Adrenal gland (tissue), 5 donors: ENCODE results near the gene HAUS3.

Experiments used
- POLR2A ChIP-seq, 2 donors: fragments of 450-650 bp; IDR thresholded peaks; one replicate each; pipeline ENCODE4 v1.6.1; 2017; ENCODE audit warnings: antibody characterized with exemption in 2 of 2, mild to moderate bottlenecking in 2 of 2, moderate library complexity in 1 of 2
- TF ChIP-seq, protein P1 (sequence below), 6 experiments: fragments of 450-650 bp in 4 of 6; fragments of 200-600 bp in 2 of 6; sonication (generic) in 1 of 6; IDR thresholded peaks; 1 replicate in 5 of 6; 2 replicates in 1 of 6; pipeline versions ENCODE4 v1.5.1 to v1.8.0; 2016 to 2021; ENCODE audit warnings: antibody characterized with exemption in 6 of 6, mild to moderate bottlenecking in 2 of 6, moderate library complexity in 1 of 6
- donor health status: DM: no; HTN: no; CAD: no.

DNA sequence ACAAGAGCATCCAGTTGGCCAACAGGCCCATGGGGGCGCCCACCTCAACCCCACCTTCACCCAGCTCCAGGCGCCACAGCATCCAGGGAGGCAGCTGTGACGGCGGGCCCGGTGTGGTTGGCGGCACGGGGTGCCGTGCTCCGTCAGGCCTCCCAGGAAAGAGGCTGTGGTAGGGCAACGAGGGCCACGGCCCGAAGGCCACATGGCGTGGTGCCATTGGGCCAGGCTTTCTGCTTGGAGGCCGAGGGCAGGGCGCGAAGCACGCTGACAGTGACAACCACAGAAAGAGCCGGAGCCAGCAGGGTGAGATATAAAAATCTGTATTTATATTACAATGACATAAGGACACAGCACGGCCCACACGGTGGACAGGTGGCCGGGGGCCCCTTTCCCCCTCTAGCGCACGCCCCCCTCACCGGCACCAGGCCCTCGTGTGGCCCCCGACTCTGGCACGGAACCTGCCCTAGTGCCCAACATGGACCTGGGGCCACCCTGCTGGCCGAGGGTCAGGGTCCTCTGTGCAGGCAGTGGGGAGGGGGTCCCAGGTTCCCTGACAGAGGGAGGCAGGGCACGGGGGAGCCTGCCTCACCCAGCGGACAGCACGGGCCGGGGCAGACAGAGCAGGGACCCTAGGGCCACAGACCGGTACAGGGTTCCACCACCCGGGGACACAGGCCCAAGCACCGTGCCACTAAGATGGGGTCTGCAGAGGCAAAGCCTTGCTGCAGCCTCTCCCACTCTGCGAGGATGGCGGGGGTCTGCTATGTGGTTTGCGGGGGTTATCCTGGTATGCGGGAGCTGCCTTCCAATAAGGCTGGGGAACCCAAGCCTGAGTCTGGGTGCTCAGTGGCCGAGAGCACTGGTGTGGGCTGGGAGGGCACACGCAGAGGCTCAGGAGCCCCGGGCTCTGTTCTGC lies 5.5 kb upstream of the HAUS3 start:
- TF ChIP-seq POLR2A (IDR thresholded peaks at IDR 0.05) = no peak
- TF ChIP-seq, protein P1, sequence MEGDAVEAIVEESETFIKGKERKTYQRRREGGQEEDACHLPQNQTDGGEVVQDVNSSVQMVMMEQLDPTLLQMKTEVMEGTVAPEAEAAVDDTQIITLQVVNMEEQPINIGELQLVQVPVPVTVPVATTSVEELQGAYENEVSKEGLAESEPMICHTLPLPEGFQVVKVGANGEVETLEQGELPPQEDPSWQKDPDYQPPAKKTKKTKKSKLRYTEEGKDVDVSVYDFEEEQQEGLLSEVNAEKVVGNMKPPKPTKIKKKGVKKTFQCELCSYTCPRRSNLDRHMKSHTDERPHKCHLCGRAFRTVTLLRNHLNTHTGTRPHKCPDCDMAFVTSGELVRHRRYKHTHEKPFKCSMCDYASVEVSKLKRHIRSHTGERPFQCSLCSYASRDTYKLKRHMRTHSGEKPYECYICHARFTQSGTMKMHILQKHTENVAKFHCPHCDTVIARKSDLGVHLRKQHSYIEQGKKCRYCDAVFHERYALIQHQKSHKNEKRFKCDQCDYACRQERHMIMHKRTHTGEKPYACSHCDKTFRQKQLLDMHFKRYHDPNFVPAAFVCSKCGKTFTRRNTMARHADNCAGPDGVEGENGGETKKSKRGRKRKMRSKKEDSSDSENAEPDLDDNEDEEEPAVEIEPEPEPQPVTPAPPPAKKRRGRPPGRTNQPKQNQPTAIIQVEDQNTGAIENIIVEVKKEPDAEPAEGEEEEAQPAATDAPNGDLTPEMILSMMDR (IDR thresholded peaks at IDR 0.05) = no peak
